ENCODE measurements around the gene UNC50.
"Not testable (repeated sequence)": the region's sequence is repeated elsewhere in the genome, so short reads cannot be mapped to it uniquely, and the experiment has no call there.

Gene UNC50

GRCh38 chr2:98650998-98651397 lies 42.6 kb downstream of the UNC50 start:
- Histone ChIP-seq H3K4me1 (ENCODE audit: control insufficient read depth, insufficient read depth, low read length) (no peaks in the 10 kb centered on the region; the same call in 1 of the 2 replicates), H3K27me3 (ENCODE audit: control insufficient read depth, insufficient read depth, low read length) (no peaks in the 10 kb centered on the region), H3K9ac (ENCODE audit: low read length) (no peak overlapping the region), H3K27ac (ENCODE audit: low read depth, low read length) (no peak overlapping the region), H3K36me3 (ENCODE audit: control insufficient read depth, insufficient read depth, low read length) (no peaks in the 10 kb centered on the region), H3K4me3 (ENCODE audit: low read depth, low read length) (no peak overlapping the region), H3K9me3 (ENCODE audit: control insufficient read depth, insufficient read depth, low read depth, low read length) (no peaks in the 10 kb centered on the region)

- Histone ChIP-seq H3K27ac (ENCODE audit: low read depth, low read length) (no peak overlapping the region), H3K9me3 (ENCODE audit: control insufficient read depth, insufficient read depth, low read depth, low read length) (no peaks in the 10 kb centered on the region), H3K9ac (ENCODE audit: low read length) (no peak overlapping the region), H3K4me1 (ENCODE audit: control insufficient read depth, insufficient read depth, low read length) (no peaks in the 10 kb centered on the region), H3K4me3 (ENCODE audit: low read depth, low read length) (no peak overlapping the region), H3K36me3 (ENCODE audit: control insufficient read depth, insufficient read depth, low read length) (no peaks in the 10 kb centered on the region), H3K27me3 (ENCODE audit: control insufficient read depth, insufficient read depth, low read length) (no peaks in the 10 kb centered on the region)
These were observed 46.5 kb downstream of the UNC50 start for GRCh38 chr2:98654699-98655495.

GRCh38 chr2:98656800-98657199 lies 48.4 kb downstream of the UNC50 start:
- no peak overlapping the region for H3K27ac ChIP-seq (ENCODE audit: low read depth, low read length)
- H3K27me3 ChIP-seq (ENCODE audit: control insufficient read depth, insufficient read depth, low read length): no peaks in the 10 kb centered on the region
- no peaks in the 10 kb centered on the region for H3K9me3 ChIP-seq (ENCODE audit: control insufficient read depth, insufficient read depth, low read depth, low read length)
- H3K4me1 ChIP-seq (ENCODE audit: control insufficient read depth, insufficient read depth, low read length): no peaks in the 10 kb centered on the region
- H3K9ac ChIP-seq (ENCODE audit: low read length): no peak overlapping the region
- H3K4me3 ChIP-seq (ENCODE audit: low read depth, low read length): no peak overlapping the region
- no peaks in the 10 kb centered on the region for H3K36me3 ChIP-seq (ENCODE audit: control insufficient read depth, insufficient read depth, low read length)

- no peaks in the 10 kb centered on the region for H3K36me3 ChIP-seq (ENCODE audit: control insufficient read depth, insufficient read depth, low read length)
- no peak overlapping the region for H3K4me3 ChIP-seq (ENCODE audit: low read depth, low read length)
- no peaks in the 10 kb centered on the region for H3K27me3 ChIP-seq (ENCODE audit: control insufficient read depth, insufficient read depth, low read length)
- H3K9ac ChIP-seq (ENCODE audit: low read length): no peak overlapping the region
- no peaks in the 10 kb centered on the region for H3K4me1 ChIP-seq (ENCODE audit: control insufficient read depth, insufficient read depth, low read length)
- H3K9me3 ChIP-seq (ENCODE audit: control insufficient read depth, insufficient read depth, low read depth, low read length): no peaks in the 10 kb centered on the region
- no peak overlapping the region for H3K27ac ChIP-seq (ENCODE audit: low read depth, low read length)
These were observed 50.6 kb downstream of the UNC50 start for GRCh38 chr2:98658816-98659490.

- H3K9me3 ChIP-seq (ENCODE audit: control insufficient read depth, insufficient read depth, low read depth, low read length); H3K36me3 ChIP-seq (ENCODE audit: control insufficient read depth, insufficient read depth, low read length); H3K4me3 ChIP-seq (ENCODE audit: low read depth, low read length); H3K4me1 ChIP-seq (ENCODE audit: control insufficient read depth, insufficient read depth, low read length); H3K27me3 ChIP-seq (ENCODE audit: control insufficient read depth, insufficient read depth, low read length); H3K27ac ChIP-seq (ENCODE audit: low read depth, low read length); H3K9ac ChIP-seq (ENCODE audit: low read length): not testable (repeated sequence)
These were observed 51.1 kb downstream of the UNC50 start for GRCh38 chr2:98659491-98659840.

- Histone ChIP-seq H3K27me3 (ENCODE audit: control insufficient read depth, insufficient read depth, low read length) (no peaks in the 10 kb centered on the region), H3K27ac (ENCODE audit: low read depth, low read length) (no peak overlapping the region), H3K4me3 (ENCODE audit: low read depth, low read length) (no peak overlapping the region), H3K36me3 (ENCODE audit: control insufficient read depth, insufficient read depth, low read length) (no peaks in the 10 kb centered on the region), H3K9me3 (ENCODE audit: control insufficient read depth, insufficient read depth, low read depth, low read length) (no peaks in the 10 kb centered on the region), H3K9ac (ENCODE audit: low read length) (no peak overlapping the region), H3K4me1 (ENCODE audit: control insufficient read depth, insufficient read depth, low read length) (no peaks in the 10 kb centered on the region)
These were observed 55.2 kb downstream of the UNC50 start for GRCh38 chr2:98663511-98664090.

- no peak overlapping the region for H3K9ac ChIP-seq (ENCODE audit: low read length)
- H3K9me3 ChIP-seq (ENCODE audit: control insufficient read depth, insufficient read depth, low read depth, low read length): no peaks in the 10 kb centered on the region; the same call in 1 of the 2 replicates
- no peak overlapping the region for H3K27ac ChIP-seq (ENCODE audit: low read depth, low read length)
- no peaks in the 10 kb centered on the region for H3K36me3 ChIP-seq (ENCODE audit: control insufficient read depth, insufficient read depth, low read length)
- H3K4me1 ChIP-seq (ENCODE audit: control insufficient read depth, insufficient read depth, low read length): no peaks in the 10 kb centered on the region
- no peaks in the 10 kb centered on the region for H3K27me3 ChIP-seq (ENCODE audit: control insufficient read depth, insufficient read depth, low read length)
- H3K4me3 ChIP-seq (ENCODE audit: low read depth, low read length): no peak overlapping the region
These were observed 55.9 kb downstream of the UNC50 start for GRCh38 chr2:98664323-98664722.

GRCh38 chr2:98665677-98666076 lies 57.3 kb downstream of the UNC50 start:
- H3K36me3 ChIP-seq (ENCODE audit: control insufficient read depth, insufficient read depth, low read length): no peaks in the 10 kb centered on the region

More at GRCh38 chr2:98665677-98666076, 57.3 kb downstream of the UNC50 start:
- Histone ChIP-seq H3K9ac (ENCODE audit: low read length) (no peak overlapping the region), H3K4me1 (ENCODE audit: control insufficient read depth, insufficient read depth, low read length) (no peaks in the 10 kb centered on the region), H3K27me3 (ENCODE audit: control insufficient read depth, insufficient read depth, low read length) (no peaks in the 10 kb centered on the region), H3K27ac (ENCODE audit: low read depth, low read length) (no peak overlapping the region), H3K9me3 (ENCODE audit: control insufficient read depth, insufficient read depth, low read depth, low read length) (no peaks in the 10 kb centered on the region; the same call in 1 of the 2 replicates), H3K4me3 (ENCODE audit: low read depth, low read length) (no peak overlapping the region)
